SK-N-MC (cell line): ENCODE data around the gene STEAP2.

Experiments used
- DNase-seq: peaks from one replicate; pipeline ENCODE4 v3.0.0-alpha.2; 2011; ENCODE audit warnings: low read depth, low spot score
- H3K27ac ChIP-seq: fragments of 200-600 bp; sonication (generic); 2 replicates; pipeline ENCODE4 v1.5.1; 2016; ENCODE audit warnings: mixed run types
- H3K36me3 ChIP-seq: fragments of 200-600 bp; sonication (generic); 2 replicates; pipeline ENCODE4 v1.6.1; 2017; ENCODE audit warnings: antibody characterized with exemption, low read length, mixed read lengths; ENCODE audit not compliant: insufficient read depth
- H3K4me3 ChIP-seq: fragments of 200-600 bp; sonication (generic); 2 replicates; pipeline ENCODE4 v1.5.1; 2016
- H3K9ac ChIP-seq: fragments of 200-600 bp; sonication (generic); 2 replicates; pipeline ENCODE4 v1.8.0; 2017; ENCODE audit warnings: mixed run types, mixed read lengths; ENCODE audit not compliant: insufficient read length
- H3K9me3 ChIP-seq: fragments of 200-600 bp; sonication (generic); 2 replicates; pipeline ENCODE4 v1.6.1; 2017; ENCODE audit warnings: low read depth, mild to moderate bottlenecking, antibody characterized with exemption, low read length, moderate library complexity, mixed read lengths
- EZH2 ChIP-seq: fragments of 200-600 bp; sonication (generic); IDR thresholded peaks from one replicate; pipeline ENCODE4 v1.6.1; 2017; ENCODE audit warnings: antibody characterized with exemption
- FOXP2 ChIP-seq: optimal IDR thresholded peaks from 2 replicates; pipeline ENCODE3; 2011; ENCODE audit warnings: mild to moderate bottlenecking, moderate library complexity; ENCODE audit not compliant: insufficient read depth; ENCODE audit errors: extremely low read length, control extremely low read depth
- POLR2AphosphoS5 ChIP-seq: IDR thresholded peaks from 2 replicates; pipeline ENCODE4 v1.6.1; 2012; ENCODE audit warnings: mild to moderate bottlenecking, low read depth, low read length, borderline replicate concordance

The STEAP2 gene

DNA sequence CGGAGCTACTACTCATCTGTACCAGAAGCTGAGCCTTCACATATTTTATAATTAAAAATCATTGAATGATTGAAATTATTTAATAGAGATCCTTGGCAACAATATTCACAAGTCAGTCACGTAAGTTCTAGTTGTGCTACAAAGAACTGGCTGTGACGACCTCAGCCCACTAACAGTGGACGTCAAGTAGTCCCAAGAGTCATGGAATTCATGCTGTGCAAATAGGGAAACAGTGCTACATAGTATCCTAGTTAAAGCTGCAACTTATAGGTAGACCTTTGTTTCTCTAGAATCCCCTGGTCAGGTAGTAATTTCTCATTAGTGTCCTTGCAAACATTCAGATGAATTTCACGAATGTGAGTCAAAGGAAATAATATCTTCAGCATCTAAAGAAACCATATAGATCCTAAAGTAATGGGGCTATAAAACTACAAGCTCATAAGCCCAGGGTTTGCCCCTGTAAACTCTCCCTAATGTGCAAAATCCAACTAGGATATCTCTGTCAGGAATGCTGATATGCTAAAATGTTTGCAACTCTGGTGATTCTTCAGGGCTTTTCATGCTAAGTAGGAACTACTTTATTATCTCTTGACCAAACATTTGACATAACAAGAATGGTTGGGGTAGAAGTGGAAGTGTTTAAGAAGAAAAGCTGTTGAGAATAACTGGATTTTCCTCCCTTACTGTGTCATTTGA is 64.6 kb downstream of the STEAP2 start:
- H3K27ac ChIP-seq = peak overlapping the region; percentile 22; the same call in 1 of the 2 replicates
- no peak for TF ChIP-seq FOXP2
- TF ChIP-seq POLR2AphosphoS5 = no peak
- TF ChIP-seq EZH2 = no peak

More for the DNA sequence above, 64.6 kb downstream of the STEAP2 start:
- Histone ChIP-seq H3K9ac (no peak overlapping the region), H3K36me3 (no peaks in the 10 kb centered on the region), H3K9me3 (no peaks in the 10 kb centered on the region), H3K4me3 (no peak overlapping the region)
- DNase-seq = no peak
